WI38 (cell line): Measurements from ENCODE around the gene TIPRL.

Source experiments
- H3K4me3 ChIP-seq: 2 replicates; pipeline ENCODE4 v1.5.1; 2011; ENCODE audit warnings: low read depth, mild to moderate bottlenecking, control low read depth, low read length
- TF ChIP-seq, protein P1 (sequence below): IDR thresholded peaks from 2 replicates; pipeline ENCODE4 v1.5.1; 2012; ENCODE audit warnings: low read depth, mild to moderate bottlenecking, control low read depth, low read length

The TIPRL gene

DNA sequence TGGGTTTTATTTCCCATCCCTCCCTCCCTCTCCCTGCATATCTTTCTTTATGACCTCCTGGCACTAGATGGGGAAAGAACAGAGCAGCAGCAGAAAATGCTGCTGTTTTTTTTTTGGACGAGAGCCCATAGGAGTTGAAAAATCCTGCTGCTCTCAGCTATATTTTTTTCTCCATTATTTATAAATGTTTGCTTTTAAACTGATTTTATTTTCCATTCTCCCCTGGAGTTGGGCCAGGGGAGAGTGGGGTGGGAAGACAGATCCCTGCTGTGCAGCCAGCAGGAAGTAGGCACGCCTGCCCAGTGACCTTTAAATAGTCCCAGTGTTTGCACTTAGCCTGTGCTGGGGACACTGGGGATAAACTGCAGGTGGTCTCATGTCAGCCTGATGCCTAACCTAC, 64.4 kb downstream of the TIPRL start:
- TF ChIP-seq, protein P1, sequence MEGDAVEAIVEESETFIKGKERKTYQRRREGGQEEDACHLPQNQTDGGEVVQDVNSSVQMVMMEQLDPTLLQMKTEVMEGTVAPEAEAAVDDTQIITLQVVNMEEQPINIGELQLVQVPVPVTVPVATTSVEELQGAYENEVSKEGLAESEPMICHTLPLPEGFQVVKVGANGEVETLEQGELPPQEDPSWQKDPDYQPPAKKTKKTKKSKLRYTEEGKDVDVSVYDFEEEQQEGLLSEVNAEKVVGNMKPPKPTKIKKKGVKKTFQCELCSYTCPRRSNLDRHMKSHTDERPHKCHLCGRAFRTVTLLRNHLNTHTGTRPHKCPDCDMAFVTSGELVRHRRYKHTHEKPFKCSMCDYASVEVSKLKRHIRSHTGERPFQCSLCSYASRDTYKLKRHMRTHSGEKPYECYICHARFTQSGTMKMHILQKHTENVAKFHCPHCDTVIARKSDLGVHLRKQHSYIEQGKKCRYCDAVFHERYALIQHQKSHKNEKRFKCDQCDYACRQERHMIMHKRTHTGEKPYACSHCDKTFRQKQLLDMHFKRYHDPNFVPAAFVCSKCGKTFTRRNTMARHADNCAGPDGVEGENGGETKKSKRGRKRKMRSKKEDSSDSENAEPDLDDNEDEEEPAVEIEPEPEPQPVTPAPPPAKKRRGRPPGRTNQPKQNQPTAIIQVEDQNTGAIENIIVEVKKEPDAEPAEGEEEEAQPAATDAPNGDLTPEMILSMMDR = no peak
- no peak overlapping the region for H3K4me3 ChIP-seq

DNA sequence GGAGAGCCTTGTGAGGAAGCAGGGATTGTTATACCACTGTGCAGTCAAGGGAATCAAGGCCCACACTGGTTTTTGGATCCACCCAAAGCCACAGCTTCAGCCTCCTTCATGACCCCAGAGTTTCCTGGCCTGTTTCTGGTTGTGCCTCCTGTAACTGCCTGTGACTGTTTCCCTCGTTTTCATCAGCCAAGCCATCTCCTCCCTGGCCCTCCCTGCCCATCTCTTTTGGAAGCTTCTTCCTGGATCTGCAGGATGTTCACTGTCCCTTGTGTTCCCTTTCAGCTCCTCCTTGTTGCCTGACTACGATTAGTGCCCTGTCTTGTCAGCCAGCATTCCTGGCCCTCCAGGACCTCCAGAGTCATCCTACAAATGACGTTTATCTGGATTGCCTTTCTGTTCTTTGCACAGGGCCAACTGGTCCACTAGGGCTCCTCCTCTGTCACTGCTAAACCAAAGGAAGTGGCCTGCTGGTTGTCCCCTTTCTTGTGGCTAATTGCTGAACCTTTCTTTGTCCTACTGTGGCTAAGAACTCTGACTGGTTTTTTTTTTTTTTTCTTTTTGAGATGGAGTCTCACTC, 65.0 kb downstream of the TIPRL start:
- TF ChIP-seq, protein P1 = no peak
- no peak overlapping the region for H3K4me3 ChIP-seq

DNA sequence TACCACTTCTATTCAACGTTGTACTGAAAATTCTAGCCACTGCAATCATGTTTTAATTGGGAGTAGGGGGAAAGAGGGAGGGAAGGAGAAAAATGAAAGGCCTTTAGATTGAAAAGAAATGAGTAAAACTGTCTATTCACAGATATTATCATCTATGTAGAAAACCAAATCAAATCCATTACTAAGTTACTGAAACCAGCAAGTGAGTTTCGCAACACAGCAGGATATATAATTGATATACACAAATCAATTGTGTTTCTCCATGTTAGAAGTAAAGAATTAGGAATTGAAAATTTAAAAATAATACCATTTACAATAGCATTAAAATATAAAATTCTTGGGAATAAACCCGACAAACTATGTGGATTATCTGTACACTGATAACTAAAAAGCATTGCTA, 66.3 kb downstream of the TIPRL start:
- no peak overlapping the region for H3K4me3 ChIP-seq
- TF ChIP-seq, protein P1 = no peak

DNA sequence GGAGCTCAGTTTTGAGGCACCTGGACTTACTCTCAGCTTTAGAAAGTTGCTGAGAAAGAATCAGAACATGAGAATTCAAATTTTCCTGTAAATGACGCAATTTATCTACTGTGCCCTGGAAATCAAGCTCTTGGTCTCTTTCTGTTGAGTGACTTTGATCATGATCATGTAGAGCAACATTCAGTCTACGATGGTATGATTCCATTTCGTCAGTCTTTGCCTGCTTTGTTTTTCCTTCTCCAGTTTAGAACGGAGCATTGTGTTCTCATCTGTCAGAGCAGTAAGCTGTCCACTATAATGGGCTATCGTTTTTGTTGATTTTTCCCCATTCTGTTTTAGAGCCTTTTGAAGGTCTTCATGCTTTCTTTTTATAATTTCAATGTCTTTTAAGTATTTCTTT, 67.7 kb downstream of the TIPRL start:
- H3K4me3 ChIP-seq = no peak overlapping the region
- TF ChIP-seq, protein P1 = no peak
